Measurements from ENCODE around the gene SKA1. TPM values are rescaled to one million over a fixed set of nuclear protein-coding genes. Genes with fewer than 3 reads are reported as not detected.

Gene SKA1
- total and polyA plus RNA-seq, 2 of the 13 experiments (the other 11 are each of a cell fraction or from before 2014, with no cell fraction given): 5.3 to 21.3 TPM

DNA sequence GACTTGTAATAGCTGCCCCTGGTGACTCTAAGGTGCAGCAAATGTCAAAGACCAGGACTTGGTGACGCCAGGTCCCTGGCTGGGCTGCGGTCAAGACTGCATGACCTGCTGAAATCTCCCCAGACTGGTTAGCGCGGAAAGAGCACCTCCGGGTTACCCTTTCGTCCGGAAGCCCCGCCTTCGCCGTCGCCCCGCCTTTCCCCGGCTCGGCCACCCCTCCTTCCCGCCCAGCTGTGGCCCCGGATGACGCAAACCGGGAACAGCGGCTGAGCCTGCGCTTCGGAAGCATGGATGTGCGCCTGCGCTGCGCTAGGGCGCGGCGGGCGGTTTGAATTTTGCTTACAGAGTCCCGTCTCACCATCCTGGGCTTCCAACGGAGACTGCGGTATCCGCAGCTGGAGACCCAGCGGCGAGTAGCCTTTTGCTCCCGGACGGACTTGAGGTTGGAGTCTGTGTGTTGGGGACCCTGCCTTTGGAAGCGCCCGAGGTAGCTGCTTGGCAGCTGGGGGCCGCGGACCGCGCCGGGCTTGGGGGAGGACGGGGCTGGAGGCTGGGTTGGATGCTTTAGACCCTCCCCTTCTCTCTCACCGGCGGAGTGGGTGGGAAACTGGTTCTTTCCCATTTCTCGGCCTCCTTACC is at the start of gene SKA1 (continued):
- TF ChIP-seq, protein P1, sequence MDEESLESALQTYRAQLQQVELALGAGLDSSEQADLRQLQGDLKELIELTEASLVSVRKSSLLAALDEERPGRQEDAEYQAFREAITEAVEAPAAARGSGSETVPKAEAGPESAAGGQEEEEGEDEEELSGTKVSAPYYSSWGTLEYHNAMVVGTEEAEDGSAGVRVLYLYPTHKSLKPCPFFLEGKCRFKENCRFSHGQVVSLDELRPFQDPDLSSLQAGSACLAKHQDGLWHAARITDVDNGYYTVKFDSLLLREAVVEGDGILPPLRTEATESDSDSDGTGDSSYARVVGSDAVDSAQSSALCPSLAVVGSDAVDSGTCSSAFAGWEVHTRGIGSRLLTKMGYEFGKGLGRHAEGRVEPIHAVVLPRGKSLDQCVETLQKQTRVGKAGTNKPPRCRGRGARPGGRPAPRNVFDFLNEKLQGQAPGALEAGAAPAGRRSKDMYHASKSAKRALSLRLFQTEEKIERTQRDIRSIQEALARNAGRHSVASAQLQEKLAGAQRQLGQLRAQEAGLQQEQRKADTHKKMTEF (CRISPR knock-in tag; IDR thresholded peaks at IDR 0.05): peak; percentile 61; the same call in 1 of the 2 replicates
- TF ChIP-seq, protein P2, sequence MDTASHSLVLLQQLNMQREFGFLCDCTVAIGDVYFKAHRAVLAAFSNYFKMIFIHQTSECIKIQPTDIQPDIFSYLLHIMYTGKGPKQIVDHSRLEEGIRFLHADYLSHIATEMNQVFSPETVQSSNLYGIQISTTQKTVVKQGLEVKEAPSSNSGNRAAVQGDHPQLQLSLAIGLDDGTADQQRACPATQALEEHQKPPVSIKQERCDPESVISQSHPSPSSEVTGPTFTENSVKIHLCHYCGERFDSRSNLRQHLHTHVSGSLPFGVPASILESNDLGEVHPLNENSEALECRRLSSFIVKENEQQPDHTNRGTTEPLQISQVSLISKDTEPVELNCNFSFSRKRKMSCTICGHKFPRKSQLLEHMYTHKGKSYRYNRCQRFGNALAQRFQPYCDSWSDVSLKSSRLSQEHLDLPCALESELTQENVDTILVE (CRISPR knock-in tag; IDR thresholded peaks at IDR 0.05): no peak
- TF ChIP-seq NR3C1 (CRISPR knock-in tag; IDR thresholded peaks at IDR 0.05): no peak
- peak; percentile 84 for TF ChIP-seq HDAC2 (CRISPR knock-in tag; IDR thresholded peaks at IDR 0.05)
- TF ChIP-seq, protein P3, sequence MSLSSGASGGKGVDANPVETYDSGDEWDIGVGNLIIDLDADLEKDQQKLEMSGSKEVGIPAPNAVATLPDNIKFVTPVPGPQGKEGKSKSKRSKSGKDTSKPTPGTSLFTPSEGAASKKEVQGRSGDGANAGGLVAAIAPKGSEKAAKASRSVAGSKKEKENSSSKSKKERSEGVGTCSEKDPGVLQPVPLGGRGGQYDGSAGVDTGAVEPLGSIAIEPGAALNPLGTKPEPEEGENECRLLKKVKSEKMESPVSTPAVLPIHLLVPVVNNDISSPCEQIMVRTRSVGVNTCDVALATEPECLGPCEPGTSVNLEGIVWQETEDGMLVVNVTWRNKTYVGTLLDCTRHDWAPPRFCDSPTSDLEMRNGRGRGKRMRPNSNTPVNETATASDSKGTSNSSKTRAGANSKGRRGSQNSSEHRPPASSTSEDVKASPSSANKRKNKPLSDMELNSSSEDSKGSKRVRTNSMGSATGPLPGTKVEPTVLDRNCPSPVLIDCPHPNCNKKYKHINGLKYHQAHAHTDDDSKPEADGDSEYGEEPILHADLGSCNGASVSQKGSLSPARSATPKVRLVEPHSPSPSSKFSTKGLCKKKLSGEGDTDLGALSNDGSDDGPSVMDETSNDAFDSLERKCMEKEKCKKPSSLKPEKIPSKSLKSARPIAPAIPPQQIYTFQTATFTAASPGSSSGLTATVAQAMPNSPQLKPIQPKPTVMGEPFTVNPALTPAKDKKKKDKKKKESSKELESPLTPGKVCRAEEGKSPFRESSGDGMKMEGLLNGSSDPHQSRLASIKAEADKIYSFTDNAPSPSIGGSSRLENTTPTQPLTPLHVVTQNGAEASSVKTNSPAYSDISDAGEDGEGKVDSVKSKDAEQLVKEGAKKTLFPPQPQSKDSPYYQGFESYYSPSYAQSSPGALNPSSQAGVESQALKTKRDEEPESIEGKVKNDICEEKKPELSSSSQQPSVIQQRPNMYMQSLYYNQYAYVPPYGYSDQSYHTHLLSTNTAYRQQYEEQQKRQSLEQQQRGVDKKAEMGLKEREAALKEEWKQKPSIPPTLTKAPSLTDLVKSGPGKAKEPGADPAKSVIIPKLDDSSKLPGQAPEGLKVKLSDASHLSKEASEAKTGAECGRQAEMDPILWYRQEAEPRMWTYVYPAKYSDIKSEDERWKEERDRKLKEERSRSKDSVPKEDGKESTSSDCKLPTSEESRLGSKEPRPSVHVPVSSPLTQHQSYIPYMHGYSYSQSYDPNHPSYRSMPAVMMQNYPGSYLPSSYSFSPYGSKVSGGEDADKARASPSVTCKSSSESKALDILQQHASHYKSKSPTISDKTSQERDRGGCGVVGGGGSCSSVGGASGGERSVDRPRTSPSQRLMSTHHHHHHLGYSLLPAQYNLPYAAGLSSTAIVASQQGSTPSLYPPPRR (CRISPR knock-in tag; IDR thresholded peaks at IDR 0.05; ENCODE audit: borderline replicate concordance): peak; percentile 61; the same call in 1 of the 2 replicates
- TF ChIP-seq, protein P4, sequence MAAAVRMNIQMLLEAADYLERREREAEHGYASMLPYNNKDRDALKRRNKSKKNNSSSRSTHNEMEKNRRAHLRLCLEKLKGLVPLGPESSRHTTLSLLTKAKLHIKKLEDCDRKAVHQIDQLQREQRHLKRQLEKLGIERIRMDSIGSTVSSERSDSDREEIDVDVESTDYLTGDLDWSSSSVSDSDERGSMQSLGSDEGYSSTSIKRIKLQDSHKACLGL (CRISPR knock-in tag; IDR thresholded peaks at IDR 0.05): no peak
- TF ChIP-seq ATF7 (IDR thresholded peaks at IDR 0.05): no peak; the same call in 1 of the 2 replicates
- peak; percentile 51; the same call in 1 of the 2 replicates for TF ChIP-seq ATF7 (CRISPR knock-in tag; IDR thresholded peaks at IDR 0.05)
- peak; percentile 73 for TF ChIP-seq MEIS2 (CRISPR knock-in tag; IDR thresholded peaks at IDR 0.05)
- TF ChIP-seq, protein P5, sequence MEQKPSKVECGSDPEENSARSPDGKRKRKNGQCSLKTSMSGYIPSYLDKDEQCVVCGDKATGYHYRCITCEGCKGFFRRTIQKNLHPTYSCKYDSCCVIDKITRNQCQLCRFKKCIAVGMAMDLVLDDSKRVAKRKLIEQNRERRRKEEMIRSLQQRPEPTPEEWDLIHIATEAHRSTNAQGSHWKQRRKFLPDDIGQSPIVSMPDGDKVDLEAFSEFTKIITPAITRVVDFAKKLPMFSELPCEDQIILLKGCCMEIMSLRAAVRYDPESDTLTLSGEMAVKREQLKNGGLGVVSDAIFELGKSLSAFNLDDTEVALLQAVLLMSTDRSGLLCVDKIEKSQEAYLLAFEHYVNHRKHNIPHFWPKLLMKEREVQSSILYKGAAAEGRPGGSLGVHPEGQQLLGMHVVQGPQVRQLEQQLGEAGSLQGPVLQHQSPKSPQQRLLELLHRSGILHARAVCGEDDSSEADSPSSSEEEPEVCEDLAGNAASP (CRISPR knock-in tag; IDR thresholded peaks at IDR 0.05; ENCODE audit: borderline replicate concordance): 0 out of 2 replicates have a peak, but pooled peaks have one; percentile 14
- TF ChIP-seq KAT7 (CRISPR knock-in tag; IDR thresholded peaks at IDR 0.05; ENCODE audit: borderline replicate concordance): no peak
- no peak for TF ChIP-seq NCOA1 (CRISPR knock-in tag; IDR thresholded peaks at IDR 0.05)
- TF ChIP-seq BHLHE40 (IDR thresholded peaks at IDR 0.05; ENCODE audit: low read length): no peak
- 0 out of 2 replicates have a peak, but pooled peaks have one; percentile 22 for TF ChIP-seq ZNF670 (CRISPR knock-in tag; IDR thresholded peaks at IDR 0.05; ENCODE audit: borderline replicate concordance)
- TF ChIP-seq ONECUT2 (CRISPR knock-in tag; IDR thresholded peaks at IDR 0.05): no peak
- peak; percentile 27; the same call in 1 of the 2 replicates for TF ChIP-seq MEF2D (CRISPR knock-in tag; IDR thresholded peaks at IDR 0.05)
- TF ChIP-seq, protein P6, sequence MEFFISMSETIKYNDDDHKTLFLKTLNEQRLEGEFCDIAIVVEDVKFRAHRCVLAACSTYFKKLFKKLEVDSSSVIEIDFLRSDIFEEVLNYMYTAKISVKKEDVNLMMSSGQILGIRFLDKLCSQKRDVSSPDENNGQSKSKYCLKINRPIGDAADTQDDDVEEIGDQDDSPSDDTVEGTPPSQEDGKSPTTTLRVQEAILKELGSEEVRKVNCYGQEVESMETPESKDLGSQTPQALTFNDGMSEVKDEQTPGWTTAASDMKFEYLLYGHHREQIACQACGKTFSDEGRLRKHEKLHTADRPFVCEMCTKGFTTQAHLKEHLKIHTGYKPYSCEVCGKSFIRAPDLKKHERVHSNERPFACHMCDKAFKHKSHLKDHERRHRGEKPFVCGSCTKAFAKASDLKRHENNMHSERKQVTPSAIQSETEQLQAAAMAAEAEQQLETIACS (CRISPR knock-in tag; IDR thresholded peaks at IDR 0.05): 0 out of 2 replicates have a peak, but pooled peaks have one; percentile 21
